Left ventricle myocardium superior (tissue), 1 donor: ENCODE data around the gene IFT22. TPM values are rescaled to one million over a fixed set of nuclear protein-coding genes. Genes with fewer than 3 reads are reported as not detected.
"Not testable (repeated sequence)": the region's sequence is repeated elsewhere in the genome, so short reads cannot be mapped to it uniquely, and the experiment has no call there.

Experiments
- ATAC-seq: fragments of 200-7000 bp; cut with Tn5 transposase; one replicate; pipeline ENCODE4 v1.9.1; 2020; ENCODE audit warnings: mild to moderate bottlenecking, moderate library complexity
- DNase-seq: peaks from one replicate; pipeline ENCODE4 v3.0.0-alpha.2; 2020
- intact Hi-C: fragments of 100-400 bp; cut with micrococcal nuclease; formaldehyde crosslinking; loops from one replicate; pipeline ENCODE4 v1.11.0; 2022
- total RNA-seq: library from RNA; stranded (reverse); fragmentation: NEBNext Ultra II Directional; extraction: Animal tissue kit (Norgen Biotek cat#: 25700); gene quantifications from one replicate; pipeline ENCODE4 v1.2.1, GENCODE V29; 2021
- donor health status: DM: no; HTN: yes; CAD: no; lungs with severe emphysema.

The IFT22 gene
- total RNA-seq, 1 donor from 2014 or later = 26.8 TPM

DNA sequence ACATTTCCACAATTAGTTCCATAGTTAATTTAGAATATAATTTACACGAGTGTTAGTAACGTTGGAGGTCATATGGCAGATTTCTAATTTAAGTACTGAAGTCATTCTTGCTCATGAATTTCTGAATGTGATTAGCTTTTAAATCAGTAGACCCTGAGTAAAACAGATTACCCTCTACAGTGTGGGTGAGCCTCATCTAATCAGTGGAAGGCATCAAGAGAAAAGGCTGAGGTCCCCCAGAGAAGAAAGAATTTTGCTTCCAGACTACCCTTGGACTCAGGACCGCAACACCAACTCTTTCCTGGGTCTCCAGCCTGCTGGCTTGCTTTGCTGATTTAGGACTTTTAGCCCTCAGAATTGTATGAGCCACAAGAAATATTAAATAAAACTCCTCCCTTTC lies 33.2 kb downstream of the IFT22 start:
- no peak for DNase-seq
- no peak for ATAC-seq
- intact Hi-C loops = loop anchor here (10.0 kb wide), 1 partner anchor 144 kb away; no protein-coding TSS in a partner anchor

DNA sequence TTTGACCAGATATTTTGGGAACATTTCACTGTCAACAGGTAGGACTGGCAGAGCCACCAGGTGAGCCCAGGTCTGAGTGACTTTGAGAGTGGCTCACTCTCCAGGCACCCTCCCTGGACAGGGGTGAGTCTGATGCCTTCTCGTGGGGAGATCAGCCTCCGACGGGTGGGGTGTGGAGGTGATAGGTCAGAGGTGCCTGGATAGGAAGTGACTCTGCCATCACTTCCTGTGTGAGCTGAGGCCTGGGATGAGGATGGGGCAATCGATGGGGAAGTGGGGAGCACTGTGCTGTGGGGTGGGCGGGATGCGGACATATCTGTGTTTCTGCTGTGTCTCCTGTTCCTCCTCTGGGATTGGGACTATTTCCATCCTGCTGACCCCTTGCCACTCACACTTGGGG lies 34.6 kb downstream of the IFT22 start:
- DNase-seq (no peak), ATAC-seq (no peak)

DNA sequence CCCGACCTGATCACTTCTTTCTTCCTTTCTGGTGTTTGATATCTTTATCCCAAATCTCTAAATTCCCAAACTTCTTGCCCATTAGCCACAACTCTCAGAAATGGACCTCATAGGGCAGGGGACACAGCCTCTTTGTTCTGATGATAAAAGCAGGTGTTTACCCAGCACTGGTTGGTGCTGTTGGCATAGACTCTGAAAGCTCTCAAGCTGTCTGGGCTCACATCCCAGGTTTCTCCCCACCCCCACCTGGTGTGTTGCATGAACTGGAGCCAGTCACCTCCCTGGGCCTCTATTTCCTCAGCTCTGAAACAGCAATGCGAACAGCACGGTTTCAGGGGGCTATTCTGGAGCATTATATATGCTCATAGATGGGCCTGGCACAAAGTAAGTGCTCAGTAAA lies 35.7 kb downstream of the IFT22 start:
- ATAC-seq (peak; percentile 87), DNase-seq (peak; percentile 65)
- intact Hi-C loops = loop anchor here (10.0 kb wide), 1 partner anchor 141 kb away; no protein-coding TSS in a partner anchor

More for the DNA sequence above, 34.6 kb downstream of the IFT22 start:
- intact Hi-C loops = loop anchor here (10.0 kb wide), 1 partner anchor 142 kb away; no protein-coding TSS in a partner anchor

DNA sequence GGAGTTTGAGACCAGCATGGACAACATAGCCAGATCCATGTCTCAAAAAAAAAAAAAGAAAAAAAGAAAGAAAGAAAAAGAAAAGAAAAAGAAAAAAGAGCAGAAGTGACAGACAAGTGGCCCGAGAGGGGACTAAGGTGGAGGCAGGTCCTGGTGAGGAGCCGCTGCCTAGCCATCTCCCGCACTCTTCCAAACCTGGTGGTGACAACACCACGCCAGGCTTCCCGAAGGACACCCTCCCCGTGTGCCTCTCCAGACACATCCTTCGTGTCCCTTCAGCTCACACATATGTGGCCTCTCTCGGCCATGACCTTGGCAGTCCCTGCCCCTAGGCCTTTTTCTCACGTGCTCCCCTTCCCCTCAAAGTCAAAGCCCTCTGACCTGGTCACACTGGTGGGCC lies 36.4 kb downstream of the IFT22 start:
- intact Hi-C loops = loop anchor here (10.0 kb wide), 1 partner anchor 140 kb away; no protein-coding TSS in a partner anchor

DNA sequence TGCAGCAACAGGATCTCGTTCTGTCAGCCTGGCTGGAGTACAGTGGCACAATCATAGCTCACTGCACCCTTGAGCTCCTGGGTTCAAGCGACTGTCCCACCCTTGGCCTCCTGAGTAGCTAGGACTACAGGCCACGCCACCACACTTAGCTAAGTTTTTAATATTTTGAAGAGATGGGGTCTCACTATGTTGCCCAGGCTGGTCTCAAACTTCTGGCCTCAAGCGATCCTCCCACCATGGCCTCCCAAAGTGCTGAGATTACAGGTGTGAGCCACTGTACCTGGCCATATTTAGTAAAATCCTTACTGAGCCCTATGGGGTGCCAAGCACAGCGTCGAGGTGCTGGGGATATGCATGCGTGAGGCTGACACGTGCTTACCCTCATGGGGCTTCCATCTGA lies 40.7 kb downstream of the IFT22 start:
- intact Hi-C loops = loop anchor here (10.0 kb wide), 1 partner anchor 136 kb away; no protein-coding TSS in a partner anchor
- DNase-seq, ATAC-seq: not testable (repeated sequence)

More for the DNA sequence above, 36.4 kb downstream of the IFT22 start:
- DNase-seq (no peak), ATAC-seq (no peak)

DNA sequence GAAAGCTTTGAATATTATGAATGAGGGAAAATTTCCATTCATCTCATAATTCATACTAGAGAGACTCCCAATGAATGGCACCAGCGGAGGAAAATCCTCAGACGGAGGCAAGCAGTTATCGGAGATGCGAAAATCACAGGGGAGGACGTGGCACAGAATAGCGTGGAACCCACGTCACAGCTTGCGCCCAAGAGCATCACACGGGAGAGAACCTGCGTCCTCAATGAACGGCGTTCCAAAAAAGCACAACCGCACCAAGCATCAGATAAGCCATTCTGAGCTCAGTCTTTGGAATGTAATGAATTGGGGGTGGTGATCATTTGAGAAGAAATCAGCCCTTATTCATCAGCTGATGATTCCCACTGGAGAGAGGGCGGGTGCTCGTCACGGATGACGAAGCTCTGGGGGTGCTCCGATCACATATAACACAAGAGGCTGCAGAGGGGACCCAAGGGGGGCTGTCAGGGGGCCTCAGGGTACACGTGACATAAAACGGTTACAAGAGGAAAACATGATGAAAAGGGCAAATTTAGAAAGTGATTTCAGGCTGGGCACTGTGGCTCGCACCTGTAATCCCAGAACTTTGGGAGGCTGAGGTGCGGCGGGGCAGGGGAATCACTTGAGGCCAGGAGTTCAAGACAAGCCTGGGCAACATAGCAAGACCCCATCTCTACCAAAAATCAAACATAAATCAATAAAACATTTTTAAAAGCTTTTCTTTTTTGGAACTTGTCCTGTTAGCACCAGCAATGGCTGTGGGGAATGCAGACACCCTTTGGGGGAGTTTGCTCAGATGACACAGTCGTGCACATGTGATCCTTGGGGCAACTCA lies 42.9 kb downstream of the IFT22 start:
- ATAC-seq = no peak
- intact Hi-C loops = no loop called here
- no peak for DNase-seq

DNA sequence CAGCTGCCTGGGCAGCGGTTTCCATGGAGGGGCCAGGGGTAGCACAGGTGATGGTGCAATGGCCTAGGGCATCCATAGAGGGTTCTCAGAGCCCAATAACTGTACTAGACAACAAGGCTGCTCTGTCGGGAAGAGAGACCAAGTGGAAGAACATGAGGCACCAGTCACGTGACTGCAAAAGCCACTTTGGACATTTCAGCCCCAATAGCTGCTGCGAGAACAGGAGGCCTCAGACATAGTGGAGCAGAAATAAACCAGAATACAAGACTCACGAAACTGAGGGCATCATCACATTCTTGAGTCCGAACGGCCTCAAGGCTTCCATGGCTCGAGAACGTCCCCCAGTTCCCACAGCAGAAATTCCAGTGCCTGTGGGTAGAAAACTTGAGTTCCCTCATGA lies 44.5 kb downstream of the IFT22 start:
- intact Hi-C loops = no loop called here
- ATAC-seq = no peak
- DNase-seq = no peak

DNA sequence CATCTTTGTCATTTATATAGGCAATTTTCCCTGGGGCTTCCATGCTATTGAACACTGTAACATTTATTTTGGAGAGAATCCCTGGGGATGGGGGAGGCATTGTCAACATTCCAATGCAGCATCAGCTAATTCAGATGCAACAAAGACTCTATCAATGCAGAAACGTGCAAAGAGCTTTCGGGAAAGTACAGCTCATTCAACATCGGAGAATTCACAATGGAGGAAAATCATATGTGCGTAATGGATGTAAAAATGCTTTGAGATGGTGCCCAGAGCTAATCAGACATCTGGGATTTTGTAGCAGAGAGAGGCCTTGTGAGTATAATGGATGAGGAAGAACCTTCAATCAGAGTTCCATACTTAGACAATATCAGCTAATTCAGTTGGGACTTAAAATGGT lies 48.4 kb downstream of the IFT22 start:
- ATAC-seq (no peak), DNase-seq (no peak)
- intact Hi-C loops = no loop called here

DNA sequence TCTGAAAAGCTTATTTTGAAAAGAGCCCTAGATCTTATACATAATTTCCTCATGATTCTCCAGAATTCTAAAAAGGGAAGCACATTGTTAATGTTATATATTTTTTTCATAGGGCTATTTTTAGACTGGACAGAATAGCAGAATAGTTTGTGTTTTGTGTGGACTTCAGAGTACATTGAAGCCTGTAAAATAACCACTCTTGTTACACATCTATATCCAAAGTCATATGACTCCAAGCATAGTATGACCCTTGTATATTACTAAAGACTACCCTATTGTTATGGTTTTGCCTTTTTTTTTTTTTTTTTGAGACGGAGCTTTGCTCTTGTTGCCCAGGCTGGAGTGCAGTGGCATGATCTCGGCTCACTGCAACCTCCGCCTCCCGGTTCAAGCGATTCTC lies 50.6 kb downstream of the IFT22 start:
- intact Hi-C loops = no loop called here
- ATAC-seq (no peak), DNase-seq (no peak)

DNA sequence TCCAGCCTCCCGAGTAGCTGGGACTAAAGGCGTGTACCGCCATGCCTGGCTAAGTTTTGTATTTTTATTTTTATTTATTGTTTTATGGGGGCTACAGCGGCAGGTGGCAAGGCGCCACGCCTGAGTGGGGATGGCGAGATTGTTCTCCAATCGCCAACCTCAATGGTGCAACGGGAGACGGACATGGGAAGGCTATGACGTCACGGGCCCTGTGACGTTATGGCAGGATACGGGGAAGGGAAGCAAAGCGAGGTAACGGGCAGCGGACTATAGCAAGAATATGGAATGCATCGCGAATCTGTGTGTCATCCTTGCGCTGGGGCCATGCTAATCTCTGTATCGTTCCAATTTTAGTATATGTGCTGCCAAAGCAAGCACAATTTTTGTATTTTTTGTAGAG lies 51.9 kb downstream of the IFT22 start:
- DNase-seq = no peak
- ATAC-seq = no peak
- intact Hi-C loops = no loop called here

DNA sequence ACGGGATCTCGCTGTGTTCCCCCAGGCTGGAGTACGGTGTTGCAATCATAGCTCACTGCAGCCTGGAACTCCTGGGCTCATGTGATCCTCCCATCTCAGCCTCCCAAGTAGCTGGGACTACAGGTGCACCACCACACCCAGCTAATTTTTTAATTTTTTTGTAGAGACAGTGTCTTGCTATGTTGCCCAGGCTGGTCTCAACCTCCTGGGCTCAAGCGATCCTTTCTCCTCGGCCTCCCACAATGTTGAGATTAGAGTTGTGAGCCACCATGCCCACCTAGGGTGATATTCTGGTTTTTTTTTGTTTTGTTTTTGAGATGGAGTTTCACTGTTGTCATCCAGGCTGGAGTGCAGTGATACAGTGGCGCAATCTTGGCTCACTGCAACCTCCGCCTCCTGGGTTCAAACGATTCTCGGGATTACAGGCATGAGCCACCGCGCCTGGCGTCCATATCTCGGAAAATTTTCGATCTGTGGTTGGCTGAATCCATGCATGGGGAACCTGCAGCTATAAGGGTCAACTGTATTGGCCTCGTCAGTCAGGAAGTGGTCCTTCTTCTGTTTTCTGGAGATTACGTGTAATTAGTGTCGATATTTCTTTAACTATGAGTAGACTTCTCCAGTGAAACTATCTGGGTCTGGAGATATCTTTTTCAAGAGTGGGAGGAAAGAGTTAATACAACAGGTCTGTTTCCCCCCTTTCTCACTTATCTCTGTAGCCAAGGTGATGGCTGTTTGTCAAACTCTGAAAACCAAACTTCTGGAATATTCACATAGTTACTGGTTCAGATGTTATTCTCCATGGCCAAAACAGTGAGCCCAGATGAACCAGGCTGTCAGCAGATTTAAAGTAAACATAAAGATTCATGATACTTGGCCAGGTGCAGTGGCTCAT lies 55.7 kb downstream of the IFT22 start:
- DNase-seq (no peak), ATAC-seq (no peak)
- intact Hi-C loops = no loop called here

DNA sequence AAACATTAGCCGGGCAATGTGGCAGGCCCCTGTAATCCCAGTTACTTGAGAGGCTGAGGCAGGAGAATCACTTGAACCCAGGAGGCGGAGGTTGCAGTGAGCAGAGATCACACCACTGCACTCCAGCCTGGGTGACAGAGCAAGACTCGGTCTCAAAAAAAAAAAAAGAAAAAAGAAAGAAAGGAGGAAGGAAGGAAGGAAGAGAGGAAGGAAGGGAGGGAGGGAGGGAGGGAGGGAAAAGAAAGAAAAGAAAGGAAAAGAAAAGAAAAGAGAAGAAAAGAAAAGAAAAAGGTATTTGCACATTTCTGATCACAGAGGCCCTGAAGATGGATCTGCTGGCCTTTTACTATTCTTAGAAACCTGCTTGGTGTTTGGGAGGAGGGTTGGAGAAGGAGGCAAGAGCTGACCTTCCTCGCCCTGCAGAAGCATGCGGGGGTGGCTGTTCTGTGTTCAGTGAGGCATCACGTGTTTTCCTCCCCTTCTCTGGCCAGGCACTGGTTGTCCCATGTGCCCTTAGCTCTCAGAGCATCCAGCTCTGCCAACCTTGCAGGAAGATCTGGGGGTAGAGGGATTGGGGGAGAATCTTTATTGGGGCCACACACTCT lies 57.4 kb downstream of the IFT22 start:
- ATAC-seq = peak; percentile 99
- intact Hi-C loops = not testable (repeated sequence)
- peak; percentile 48 for DNase-seq

Other genes starting within 250 kb of the IFT22 start
- 16.6 TPM for gene TRIM56, start 236.3 kb downstream of the IFT22 start, total RNA-seq
- gene SERPINE1, start 194.7 kb downstream of the IFT22 start, total RNA-seq = 1.3 TPM
- 11.8 TPM for gene AP1S1, start 167.3 kb downstream of the IFT22 start, total RNA-seq
- gene VGF, start 156.2 kb downstream of the IFT22 start, total RNA-seq = not detected
- not detected for gene NAT16, start 141.5 kb downstream of the IFT22 start, total RNA-seq
- gene MOGAT3, start 120.8 kb downstream of the IFT22 start, total RNA-seq = not detected
- gene PLOD3, start 104.2 kb downstream of the IFT22 start, total RNA-seq = 43.0 TPM
- 55.8 TPM for gene ZNHIT1, start 103.6 kb downstream of the IFT22 start, total RNA-seq
- 3.8 TPM for gene CLDN15, start 84.0 kb downstream of the IFT22 start, total RNA-seq
- 326 TPM for gene FIS1, start 76.7 kb downstream of the IFT22 start, total RNA-seq
- not detected for gene COL26A1, start 41.1 kb upstream of the IFT22 start, total RNA-seq